ENCODE data around the gene ABCF1.

ABCF1 gene

GRCh38 chr6:30601815-30602641 is 30.8 kb downstream of the ABCF1 start:
- DNase-seq = no peak

GRCh38 chr6:30603961-30604360 is 32.7 kb downstream of the ABCF1 start:
- no peak for DNase-seq

- no peak for DNase-seq
Observed at GRCh38 chr6:30610065-30610464, 38.8 kb downstream of the ABCF1 start.

GRCh38 chr6:30611150-30611855 is 40.1 kb downstream of the ABCF1 start:
- no peak for DNase-seq

- DNase-seq = no peak
Observed at GRCh38 chr6:30611856-30612194, 40.6 kb downstream of the ABCF1 start.

- DNase-seq = peak; percentile 61
Observed at GRCh38 chr6:30612213-30612612, 41.0 kb downstream of the ABCF1 start.

- DNase-seq = no peak
Observed at GRCh38 chr6:30612687-30613248, 41.5 kb downstream of the ABCF1 start.

GRCh38 chr6:30613251-30614043 is 42.2 kb downstream of the ABCF1 start:
- peak; percentile 37 for DNase-seq

GRCh38 chr6:30614044-30614842 is 43.0 kb downstream of the ABCF1 start:
- peak; percentile 67 for DNase-seq

- peak; percentile 99 for DNase-seq
Observed at GRCh38 chr6:30614843-30615218, 43.6 kb downstream of the ABCF1 start.

GRCh38 chr6:30615219-30615957 is 44.1 kb downstream of the ABCF1 start:
- DNase-seq = peak; percentile 89

GRCh38 chr6:30615958-30616810 is 44.9 kb downstream of the ABCF1 start:
- DNase-seq = peak; percentile 81

GRCh38 chr6:30616811-30617564 is 45.7 kb downstream of the ABCF1 start, which contains the start of gene PPP1R10:
Gene PPP1R10 (minus strand): TSS chr6:30617243. CDS start chr6:30609944, 7,299 bp downstream.
- DNase-seq = peak; percentile 100

- peak; percentile 99 for DNase-seq
Observed at GRCh38 chr6:30617565-30618269, 46.5 kb downstream of the ABCF1 start, which contains the start of gene MRPS18B. Gene MRPS18B (plus strand): TSS chr6:30617840. CDS start chr6:30617866, 26 bp downstream.

GRCh38 chr6:30618270-30618797 is 47.1 kb downstream of the ABCF1 start:
- peak; percentile 62 for DNase-seq

GRCh38 chr6:30619561-30619960 is 48.3 kb downstream of the ABCF1 start:
- no peak for DNase-seq

- DNase-seq = no peak
Observed at GRCh38 chr6:30625511-30625910, 54.3 kb downstream of the ABCF1 start.
